SK-N-SH (cell line): Measurements from ENCODE around the gene PRKG1. TPM values are rescaled to one million over a fixed set of nuclear protein-coding genes. Genes with fewer than 3 reads are reported as not detected.

Experiments
- CTCF ChIA-PET: fragments of 300-600, 350-600 bp; formaldehyde crosslinking; extraction: SDS; loops from one replicate; lab custom pipeline; 2021; lab: Yijun Ruan, JAX
- POLR2A ChIA-PET: fragments of 350-600 bp; sonication (Branson Sonifier 250); formaldehyde crosslinking; extraction: SDS; loops from one replicate; lab custom pipeline; 2020; ENCODE audit warnings: antibody characterized with exemption, inconsistent platforms; lab: Yijun Ruan, JAX
- DNase-seq: peaks from one replicate; pipeline ENCODE4 v3.0.0; 2012
- H2AFZ ChIP-seq: fragments of 200-600 bp; sonication (generic); 2 replicates; pipeline ENCODE4 v1.8.1; 2016; ENCODE audit warnings: antibody characterized with exemption, mild to moderate bottlenecking, low read depth
- H3F3A ChIP-seq: fragments of 200-600 bp; sonication (generic); replicated peaks from 2 replicates; pipeline ENCODE3; 2016; ENCODE audit warnings: antibody characterized with exemption, mild to moderate bottlenecking; ENCODE audit not compliant: insufficient read depth
- H3K27ac ChIP-seq, 2 experiments: fragments of 200-500 bp in 1 of 2; fragments of 200-600 bp in 1 of 2; sonication (Bioruptor generic) in 1 of 2; sonication (generic), shearing (Covaris generic) in 1 of 2; 2 replicates each; pipeline versions ENCODE4 v1.5.1 to v1.6.1; 2014 to 2016; ENCODE audit warnings: low read depth in 2 of 2, inconsistent platforms in 1 of 2, low read length in 1 of 2, mild to moderate bottlenecking in 1 of 2, mixed read lengths in 1 of 2
- H3K27me3 ChIP-seq: fragments of 200-600 bp; sonication (generic), shearing (Covaris generic); 2 replicates; pipeline ENCODE4 v1.6.1; 2016; ENCODE audit warnings: mixed run types; ENCODE audit not compliant: insufficient read depth
- H3K36me3 ChIP-seq, 2 experiments: fragments of 200-500 bp in 1 of 2; fragments of 200-600 bp in 1 of 2; sonication (Bioruptor generic) in 1 of 2; sonication (generic) in 1 of 2; replicated peaks in 1 of 2; 2 replicates each; pipeline versions ENCODE3 to v1.5.1; 2014 to 2016; ENCODE audit warnings: low read length in 1 of 2, mild to moderate bottlenecking in 1 of 2; ENCODE audit not compliant: insufficient read depth in 2 of 2, control insufficient read depth in 1 of 2
- H3K4me1 ChIP-seq, 2 experiments: fragments of 200-500 bp in 1 of 2; fragments of 200-600 bp in 1 of 2; sonication (Bioruptor generic) in 1 of 2; sonication (generic), shearing (Covaris generic) in 1 of 2; 2 replicates each; pipeline versions ENCODE4 v1.5.1 to v1.6.1; 2014 to 2016; ENCODE audit warnings: low read depth in 1 of 2, low read length in 1 of 2, mixed run types in 1 of 2; ENCODE audit not compliant: insufficient read depth in 2 of 2, control insufficient read depth in 1 of 2
- H3K4me2 ChIP-seq: fragments of 200-600 bp; sonication (generic), shearing (Covaris generic); 2 replicates; pipeline ENCODE4 v1.6.1; 2017; ENCODE audit warnings: mixed run types
- H3K4me3 ChIP-seq, 2 experiments: fragments of 200-500 bp in 1 of 2; fragments of 200-600 bp in 1 of 2; sonication (Bioruptor generic) in 1 of 2; sonication (generic), shearing (Covaris generic) in 1 of 2; 2 replicates each; pipeline versions ENCODE4 v1.5.1 to v1.8.1; 2014 to 2016; ENCODE audit warnings: low read depth in 2 of 2, inconsistent platforms in 1 of 2, low read length in 1 of 2, mild to moderate bottlenecking in 1 of 2, mixed read lengths in 1 of 2, moderate library complexity in 1 of 2
- H3K79me2 ChIP-seq: fragments of 200-600 bp; sonication (generic); 2 replicates; pipeline ENCODE4 v1.8.1; 2017; ENCODE audit warnings: mild to moderate bottlenecking; ENCODE audit not compliant: insufficient read depth
- H3K9ac ChIP-seq: fragments of 200-600 bp; sonication (generic); 2 replicates; pipeline ENCODE4 v1.6.1; 2017; ENCODE audit warnings: mixed run types
- H3K9me2 ChIP-seq: fragments of 200-600 bp; sonication (generic); 2 replicates; pipeline ENCODE4 v1.6.1; 2017; ENCODE audit warnings: mixed run types
- H3K9me3 ChIP-seq: fragments of 200-600 bp; sonication (generic); 2 replicates; pipeline ENCODE4 v1.6.1; 2017; ENCODE audit warnings: mixed run types, mild to moderate bottlenecking, moderate library complexity
- H4K20me1 ChIP-seq: fragments of 200-600 bp; sonication (generic); 2 replicates; pipeline ENCODE4 v1.6.1; 2017; ENCODE audit warnings: mild to moderate bottlenecking, mixed run types; ENCODE audit not compliant: insufficient read depth
- FOXJ3 ChIP-seq: sonication (generic); formaldehyde crosslinking; IDR thresholded peaks from 2 replicates; pipeline ENCODE4 v1.5.1; 2020; ENCODE audit warnings: mild to moderate bottlenecking, missing genetic modification reagents
- FOXM1 ChIP-seq: IDR thresholded peaks from 2 replicates; pipeline ENCODE4 v1.4.0; 2012; ENCODE audit warnings: low read depth, mild to moderate bottlenecking
- GABPA ChIP-seq: IDR thresholded peaks from 2 replicates; pipeline ENCODE4 v1.4.0; 2012; ENCODE audit warnings: low read depth, mild to moderate bottlenecking
- GATA2 ChIP-seq: sonication (generic); formaldehyde crosslinking; IDR thresholded peaks from 2 replicates; pipeline ENCODE4 v1.5.0; 2020; ENCODE audit warnings: mild to moderate bottlenecking, missing genetic modification reagents
- JUND ChIP-seq: IDR thresholded peaks from 2 replicates; pipeline ENCODE4 v1.4.0; 2012
- NFIC ChIP-seq: IDR thresholded peaks from 2 replicates; pipeline ENCODE4 v1.4.0; 2012; ENCODE audit warnings: borderline replicate concordance
- NRF1 ChIP-seq: IDR thresholded peaks from 2 replicates; pipeline ENCODE4 v1.6.1; 2012; ENCODE audit warnings: low read depth, mild to moderate bottlenecking, low read length
- RAD21 ChIP-seq: IDR thresholded peaks from 2 replicates; pipeline ENCODE4 v1.6.1; 2012; ENCODE audit warnings: mild to moderate bottlenecking, low read length
- RFX5 ChIP-seq: IDR thresholded peaks from 2 replicates; pipeline ENCODE4 v1.6.1; 2012; ENCODE audit warnings: mild to moderate bottlenecking, improper control_type of control experiment, low read length
- SMC3 ChIP-seq: IDR thresholded peaks from 2 replicates; pipeline ENCODE4 v1.6.1; 2012; ENCODE audit warnings: low read depth, low read length, improper control_type of control experiment
- TAF1 ChIP-seq: IDR thresholded peaks from 2 replicates; pipeline ENCODE4 v1.6.1; 2012; ENCODE audit warnings: low read depth, mild to moderate bottlenecking, low read length, moderate library complexity, borderline replicate concordance
- TCF12 ChIP-seq: IDR thresholded peaks from 2 replicates; pipeline ENCODE4 v1.4.0; 2012
- polyA plus RNA-seq, 3 experiments: library from polyadenylated mRNA; depleted of rRNA; stranded (reverse); fragments of >200 nt; gene quantifications; 2 replicates each; pipeline ENCODE4 v1.2.3, GENCODE V29; 2012
- TF ChIP-seq, protein P1 (sequence below): IDR thresholded peaks from 2 replicates; pipeline ENCODE4 v1.4.0; 2012; ENCODE audit warnings: low read depth, borderline replicate concordance
- TF ChIP-seq, protein P2 (sequence below): fragments of 150-350 bp; IDR thresholded peaks from 2 replicates; pipeline ENCODE4 v1.6.1; 2016; ENCODE audit warnings: mild to moderate bottlenecking, low read depth, low read length
- TF ChIP-seq, protein P3 (sequence below): IDR thresholded peaks from 2 replicates; pipeline ENCODE4 v1.4.0; 2012; ENCODE audit warnings: low read depth
- TF ChIP-seq, protein P4 (sequence below): IDR thresholded peaks from 2 replicates; pipeline ENCODE4; 2012
- TF ChIP-seq, protein P5 (sequence below): IDR thresholded peaks from 2 replicates; pipeline ENCODE4 v1.6.1; 2012; ENCODE audit warnings: mild to moderate bottlenecking, low read depth, low read length, moderate library complexity
- TF ChIP-seq, protein P6 (sequence below): IDR thresholded peaks from 2 replicates; pipeline ENCODE4 v1.4.0; 2012; ENCODE audit warnings: low read depth, borderline replicate concordance

Gene PRKG1
- polyA plus RNA-seq, 1 of the 3 experiments (the other 2 are of a cell fraction) = 4.1 TPM

DNA sequence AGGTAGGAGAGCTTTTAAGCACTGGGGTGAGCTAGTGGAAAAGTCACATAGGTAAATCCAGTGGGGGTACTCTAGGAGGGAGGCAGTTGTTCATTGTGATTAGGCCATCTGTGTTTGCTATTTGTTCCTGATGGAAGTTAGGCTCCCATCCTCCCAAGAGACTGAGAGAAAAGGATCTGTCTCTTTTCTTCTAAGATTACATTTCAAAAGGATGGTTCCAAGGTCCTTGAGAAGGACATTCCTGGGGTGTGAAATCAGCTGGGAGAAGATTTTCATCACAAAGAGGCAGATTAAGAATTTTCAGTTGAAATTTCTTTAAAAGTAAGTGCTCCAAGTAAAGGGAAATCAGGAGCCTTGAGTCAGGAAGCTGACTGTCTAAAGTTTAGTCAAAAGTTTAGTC, 835.9 kb downstream of the PRKG1 start:
- CTCF ChIA-PET = no interaction called here
- no peak overlapping the region for H3K4me2 ChIP-seq
- H3K27ac ChIP-seq = no peak overlapping the region
- no peaks in the 10 kb centered on the region for H3K79me2 ChIP-seq
- H3K9me2 ChIP-seq = no peaks in the 10 kb centered on the region
- no peaks in the 10 kb centered on the region for H3K9me3 ChIP-seq
- H3K36me3 ChIP-seq = no peaks in the 10 kb centered on the region
- H2AFZ ChIP-seq = no peak overlapping the region
- H4K20me1 ChIP-seq = no peaks in the 10 kb centered on the region
- H3K4me3 ChIP-seq = no peak overlapping the region
- POLR2A ChIA-PET = no interaction called here
- TF ChIP-seq, protein P1, sequence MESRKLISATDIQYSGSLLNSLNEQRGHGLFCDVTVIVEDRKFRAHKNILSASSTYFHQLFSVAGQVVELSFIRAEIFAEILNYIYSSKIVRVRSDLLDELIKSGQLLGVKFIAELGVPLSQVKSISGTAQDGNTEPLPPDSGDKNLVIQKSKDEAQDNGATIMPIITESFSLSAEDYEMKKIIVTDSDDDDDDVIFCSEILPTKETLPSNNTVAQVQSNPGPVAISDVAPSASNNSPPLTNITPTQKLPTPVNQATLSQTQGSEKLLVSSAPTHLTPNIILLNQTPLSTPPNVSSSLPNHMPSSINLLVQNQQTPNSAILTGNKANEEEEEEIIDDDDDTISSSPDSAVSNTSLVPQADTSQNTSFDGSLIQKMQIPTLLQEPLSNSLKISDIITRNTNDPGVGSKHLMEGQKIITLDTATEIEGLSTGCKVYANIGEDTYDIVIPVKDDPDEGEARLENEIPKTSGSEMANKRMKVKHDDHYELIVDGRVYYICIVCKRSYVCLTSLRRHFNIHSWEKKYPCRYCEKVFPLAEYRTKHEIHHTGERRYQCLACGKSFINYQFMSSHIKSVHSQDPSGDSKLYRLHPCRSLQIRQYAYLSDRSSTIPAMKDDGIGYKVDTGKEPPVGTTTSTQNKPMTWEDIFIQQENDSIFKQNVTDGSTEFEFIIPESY = no peak
- TF ChIP-seq RAD21 (no peak), TAF1 (no peak), TCF12 (no peak), NRF1 (no peak), FOXM1 (no peak), NFIC (no peak), RFX5 (no peak), JUND (no peak), FOXJ3 (CRISPR knock-in tag) (no peak), GABPA (no peak), GATA2 (CRISPR knock-in tag) (no peak), SMC3 (no peak)
- TF ChIP-seq, protein P2, sequence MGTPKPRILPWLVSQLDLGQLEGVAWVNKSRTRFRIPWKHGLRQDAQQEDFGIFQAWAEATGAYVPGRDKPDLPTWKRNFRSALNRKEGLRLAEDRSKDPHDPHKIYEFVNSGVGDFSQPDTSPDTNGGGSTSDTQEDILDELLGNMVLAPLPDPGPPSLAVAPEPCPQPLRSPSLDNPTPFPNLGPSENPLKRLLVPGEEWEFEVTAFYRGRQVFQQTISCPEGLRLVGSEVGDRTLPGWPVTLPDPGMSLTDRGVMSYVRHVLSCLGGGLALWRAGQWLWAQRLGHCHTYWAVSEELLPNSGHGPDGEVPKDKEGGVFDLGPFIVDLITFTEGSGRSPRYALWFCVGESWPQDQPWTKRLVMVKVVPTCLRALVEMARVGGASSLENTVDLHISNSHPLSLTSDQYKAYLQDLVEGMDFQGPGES = no peak
- TF ChIP-seq, protein P3, sequence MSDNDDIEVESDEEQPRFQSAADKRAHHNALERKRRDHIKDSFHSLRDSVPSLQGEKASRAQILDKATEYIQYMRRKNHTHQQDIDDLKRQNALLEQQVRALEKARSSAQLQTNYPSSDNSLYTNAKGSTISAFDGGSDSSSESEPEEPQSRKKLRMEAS = no peak
- TF ChIP-seq, protein P4, sequence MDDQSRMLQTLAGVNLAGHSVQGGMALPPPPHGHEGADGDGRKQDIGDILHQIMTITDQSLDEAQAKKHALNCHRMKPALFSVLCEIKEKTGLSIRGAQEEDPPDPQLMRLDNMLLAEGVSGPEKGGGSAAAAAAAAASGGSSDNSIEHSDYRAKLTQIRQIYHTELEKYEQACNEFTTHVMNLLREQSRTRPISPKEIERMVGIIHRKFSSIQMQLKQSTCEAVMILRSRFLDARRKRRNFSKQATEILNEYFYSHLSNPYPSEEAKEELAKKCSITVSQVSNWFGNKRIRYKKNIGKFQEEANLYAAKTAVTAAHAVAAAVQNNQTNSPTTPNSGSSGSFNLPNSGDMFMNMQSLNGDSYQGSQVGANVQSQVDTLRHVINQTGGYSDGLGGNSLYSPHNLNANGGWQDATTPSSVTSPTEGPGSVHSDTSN = no peak
- TF ChIP-seq, protein P5, sequence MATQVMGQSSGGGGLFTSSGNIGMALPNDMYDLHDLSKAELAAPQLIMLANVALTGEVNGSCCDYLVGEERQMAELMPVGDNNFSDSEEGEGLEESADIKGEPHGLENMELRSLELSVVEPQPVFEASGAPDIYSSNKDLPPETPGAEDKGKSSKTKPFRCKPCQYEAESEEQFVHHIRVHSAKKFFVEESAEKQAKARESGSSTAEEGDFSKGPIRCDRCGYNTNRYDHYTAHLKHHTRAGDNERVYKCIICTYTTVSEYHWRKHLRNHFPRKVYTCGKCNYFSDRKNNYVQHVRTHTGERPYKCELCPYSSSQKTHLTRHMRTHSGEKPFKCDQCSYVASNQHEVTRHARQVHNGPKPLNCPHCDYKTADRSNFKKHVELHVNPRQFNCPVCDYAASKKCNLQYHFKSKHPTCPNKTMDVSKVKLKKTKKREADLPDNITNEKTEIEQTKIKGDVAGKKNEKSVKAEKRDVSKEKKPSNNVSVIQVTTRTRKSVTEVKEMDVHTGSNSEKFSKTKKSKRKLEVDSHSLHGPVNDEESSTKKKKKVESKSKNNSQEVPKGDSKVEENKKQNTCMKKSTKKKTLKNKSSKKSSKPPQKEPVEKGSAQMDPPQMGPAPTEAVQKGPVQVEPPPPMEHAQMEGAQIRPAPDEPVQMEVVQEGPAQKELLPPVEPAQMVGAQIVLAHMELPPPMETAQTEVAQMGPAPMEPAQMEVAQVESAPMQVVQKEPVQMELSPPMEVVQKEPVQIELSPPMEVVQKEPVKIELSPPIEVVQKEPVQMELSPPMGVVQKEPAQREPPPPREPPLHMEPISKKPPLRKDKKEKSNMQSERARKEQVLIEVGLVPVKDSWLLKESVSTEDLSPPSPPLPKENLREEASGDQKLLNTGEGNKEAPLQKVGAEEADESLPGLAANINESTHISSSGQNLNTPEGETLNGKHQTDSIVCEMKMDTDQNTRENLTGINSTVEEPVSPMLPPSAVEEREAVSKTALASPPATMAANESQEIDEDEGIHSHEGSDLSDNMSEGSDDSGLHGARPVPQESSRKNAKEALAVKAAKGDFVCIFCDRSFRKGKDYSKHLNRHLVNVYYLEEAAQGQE = no peak
- TF ChIP-seq, protein P6, sequence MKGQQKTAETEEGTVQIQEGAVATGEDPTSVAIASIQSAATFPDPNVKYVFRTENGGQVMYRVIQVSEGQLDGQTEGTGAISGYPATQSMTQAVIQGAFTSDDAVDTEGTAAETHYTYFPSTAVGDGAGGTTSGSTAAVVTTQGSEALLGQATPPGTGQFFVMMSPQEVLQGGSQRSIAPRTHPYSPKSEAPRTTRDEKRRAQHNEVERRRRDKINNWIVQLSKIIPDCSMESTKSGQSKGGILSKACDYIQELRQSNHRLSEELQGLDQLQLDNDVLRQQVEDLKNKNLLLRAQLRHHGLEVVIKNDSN = no peak
- no peak for DNase-seq
- H3K9ac ChIP-seq = no peak overlapping the region
- H3F3A ChIP-seq = no peaks in the 10 kb centered on the region
- H3K27me3 ChIP-seq = no peaks in the 10 kb centered on the region
- H3K4me1 ChIP-seq = no peaks in the 10 kb centered on the region
